Activated CD4-positive, alpha-beta T cell treated with anti-CD3 and anti-CD28 coated beads for 36 hours (primary cell): Measurements from ENCODE around the gene CNTNAP5. TPM values are rescaled to one million over a fixed set of nuclear protein-coding genes. Genes with fewer than 3 reads are reported as not detected.

ENCODE experiments used
- ATAC-seq: fragments of 200-7000 bp; cut with Tn5 transposase; one replicate; pipeline ENCODE4 v1.10.0; 2021; ENCODE audit warnings: mild to moderate bottlenecking, moderate library complexity
- CTCF ChIA-PET: fragments of 350-600 bp; sonication (Branson Sonifier 250); formaldehyde crosslinking; loops from one replicate; lab custom pipeline; 2021; ENCODE audit warnings: antibody characterized with exemption; lab: Charles Lee
- POLR2A ChIA-PET: fragments of 350-600 bp; sonication (Branson Sonifier 250); formaldehyde crosslinking; loops from one replicate; lab custom pipeline; 2021; ENCODE audit warnings: antibody characterized with exemption, inconsistent platforms; lab: Charles Lee
- DNase-seq: peaks from one replicate; pipeline ENCODE4 v3.0.0-alpha.2; 2020
- H3K27ac Mint-ChIP-seq: one replicate; pipeline ENCODE4 v1.8.0; 2021; ENCODE audit warnings: mixed read lengths
- H3K27me3 Mint-ChIP-seq: one replicate; pipeline ENCODE4 v1.8.0; 2021; ENCODE audit warnings: mixed read lengths
- H3K36me3 Mint-ChIP-seq: one replicate; pipeline ENCODE4 v1.8.0; 2021; ENCODE audit warnings: low read depth, mixed read lengths
- H3K4me1 Mint-ChIP-seq: one replicate; pipeline ENCODE4 v1.8.0; 2021; ENCODE audit warnings: mixed read lengths
- H3K4me3 Mint-ChIP-seq: one replicate; pipeline ENCODE4 v1.8.0; 2021; ENCODE audit warnings: mild to moderate bottlenecking, moderate library complexity, mixed read lengths
- H3K9me3 Mint-ChIP-seq: one replicate; pipeline ENCODE4 v1.8.0; 2021; ENCODE audit warnings: low read depth, mixed read lengths
- intact Hi-C, 2 experiments: fragments of 100-400 bp; cut with DNase I in 1 of 2; cut with micrococcal nuclease in 1 of 2; formaldehyde crosslinking; loops; one replicate each; pipeline versions ENCODE4 v1.14.2 to v1.15.1; 2022 to 2024; cut with DNase I, micrococcal nuclease
- total RNA-seq, 2 experiments: library from RNA; stranded (reverse); gene quantifications; one replicate each; pipeline ENCODE4 v1.2.3, GENCODE V29; 2021

The CNTNAP5 gene
- total RNA-seq, 2 experiments from 2014 or later, result not detected

GRCh38 chr2:124607679-124608078 is 582.6 kb downstream of the CNTNAP5 start:
- intact Hi-C loops, result no loop called here
- no peaks in the 10 kb centered on the region for H3K27me3 Mint-ChIP-seq
- no peaks in the 10 kb centered on the region for H3K4me1 Mint-ChIP-seq
- no peaks in the 10 kb centered on the region for H3K36me3 Mint-ChIP-seq
- ChIA-PET CTCF (no interaction called here), POLR2A (no interaction called here)
- DNase-seq, result no peak
- H3K4me3 Mint-ChIP-seq, result no peak overlapping the region
- ATAC-seq, result no peak
- H3K27ac Mint-ChIP-seq, result no peak overlapping the region
- peaks cover 1% of the 10 kb centered on the region for H3K9me3 Mint-ChIP-seq

GRCh38 chr2:124609667-124610066 is 584.6 kb downstream of the CNTNAP5 start:
- ChIA-PET POLR2A (no interaction called here), CTCF (no interaction called here)
- Mint-ChIP-seq H3K36me3 (no peaks in the 10 kb centered on the region), H3K9me3 (peaks cover 1% of the 10 kb centered on the region), H3K27ac (no peak overlapping the region), H3K4me1 (no peaks in the 10 kb centered on the region), H3K4me3 (no peak overlapping the region), H3K27me3 (no peaks in the 10 kb centered on the region)
- no peak for ATAC-seq
- no peak for DNase-seq
- intact Hi-C loops, result no loop called here

GRCh38 chr2:124610141-124610540 is 585.1 kb downstream of the CNTNAP5 start:
- H3K27ac Mint-ChIP-seq, result no peak overlapping the region
- POLR2A ChIA-PET, result no interaction called here
- intact Hi-C loops, result no loop called here
- DNase-seq (no peak), ATAC-seq (no peak)
- no peaks in the 10 kb centered on the region for H3K4me1 Mint-ChIP-seq
- no peaks in the 10 kb centered on the region for H3K36me3 Mint-ChIP-seq
- CTCF ChIA-PET, result no interaction called here
- no peak overlapping the region for H3K4me3 Mint-ChIP-seq
- H3K9me3 Mint-ChIP-seq, result peaks cover 1% of the 10 kb centered on the region
- H3K27me3 Mint-ChIP-seq, result no peaks in the 10 kb centered on the region

- Mint-ChIP-seq H3K27ac (no peak overlapping the region), H3K27me3 (no peaks in the 10 kb centered on the region), H3K4me3 (no peak overlapping the region), H3K36me3 (no peaks in the 10 kb centered on the region), H3K4me1 (no peaks in the 10 kb centered on the region), H3K9me3 (peaks cover 1% of the 10 kb centered on the region)
- ATAC-seq, result no peak
- intact Hi-C loops, result no loop called here
- no peak for DNase-seq
- POLR2A ChIA-PET, result no interaction called here
- CTCF ChIA-PET, result no interaction called here
Observed at GRCh38 chr2:124610866-124611265, 585.8 kb downstream of the CNTNAP5 start.

GRCh38 chr2:124623560-124623959 is 598.5 kb downstream of the CNTNAP5 start:
- Mint-ChIP-seq H3K9me3 (peaks cover 3% of the 10 kb centered on the region), H3K4me1 (no peaks in the 10 kb centered on the region), H3K4me3 (no peak overlapping the region), H3K27ac (no peak overlapping the region), H3K27me3 (no peaks in the 10 kb centered on the region), H3K36me3 (no peaks in the 10 kb centered on the region)
- ChIA-PET CTCF (no interaction called here), POLR2A (no interaction called here)
- no peak for DNase-seq
- intact Hi-C loops, result no loop called here
- no peak for ATAC-seq

GRCh38 chr2:124625561-124625960 is 600.5 kb downstream of the CNTNAP5 start:
- H3K27me3 Mint-ChIP-seq, result no peaks in the 10 kb centered on the region
- no peak overlapping the region for H3K4me3 Mint-ChIP-seq
- CTCF ChIA-PET, result no interaction called here
- no peaks in the 10 kb centered on the region for H3K36me3 Mint-ChIP-seq
- H3K9me3 Mint-ChIP-seq, result peaks cover 7% of the 10 kb centered on the region
- POLR2A ChIA-PET, result no interaction called here
- H3K4me1 Mint-ChIP-seq, result no peaks in the 10 kb centered on the region
- H3K27ac Mint-ChIP-seq, result no peak overlapping the region
- DNase-seq (no peak), ATAC-seq (no peak)
- intact Hi-C loops, result no loop called here

- intact Hi-C loops, result no loop called here
- H3K9me3 Mint-ChIP-seq, result peaks cover 7% of the 10 kb centered on the region
- ChIA-PET POLR2A (no interaction called here), CTCF (no interaction called here)
- DNase-seq (no peak), ATAC-seq (no peak)
- no peak overlapping the region for H3K27ac Mint-ChIP-seq
- no peaks in the 10 kb centered on the region for H3K27me3 Mint-ChIP-seq
- H3K4me1 Mint-ChIP-seq, result no peaks in the 10 kb centered on the region
- no peak overlapping the region for H3K4me3 Mint-ChIP-seq
- H3K36me3 Mint-ChIP-seq, result no peaks in the 10 kb centered on the region
Observed at GRCh38 chr2:124626993-124627392, 601.9 kb downstream of the CNTNAP5 start.

- Mint-ChIP-seq H3K4me1 (no peaks in the 10 kb centered on the region), H3K27ac (no peak overlapping the region), H3K36me3 (no peaks in the 10 kb centered on the region), H3K4me3 (no peak overlapping the region), H3K27me3 (no peaks in the 10 kb centered on the region), H3K9me3 (peaks cover 7% of the 10 kb centered on the region)
- intact Hi-C loops, result no loop called here
- CTCF ChIA-PET, result no interaction called here
- DNase-seq (no peak), ATAC-seq (no peak)
- POLR2A ChIA-PET, result no interaction called here
Observed at GRCh38 chr2:124633812-124634211, 608.7 kb downstream of the CNTNAP5 start.

GRCh38 chr2:124639524-124639923 is 614.4 kb downstream of the CNTNAP5 start:
- H3K4me3 Mint-ChIP-seq, result no peak overlapping the region
- H3K9me3 Mint-ChIP-seq, result peaks cover 3% of the 10 kb centered on the region
- H3K36me3 Mint-ChIP-seq, result no peaks in the 10 kb centered on the region
- DNase-seq (no peak), ATAC-seq (no peak)
- H3K27me3 Mint-ChIP-seq, result no peaks in the 10 kb centered on the region
- intact Hi-C loops, result no loop called here
- no peak overlapping the region for H3K27ac Mint-ChIP-seq
- H3K4me1 Mint-ChIP-seq, result no peaks in the 10 kb centered on the region
- ChIA-PET POLR2A (no interaction called here), CTCF (no interaction called here)

- intact Hi-C loops, result no loop called here
- Mint-ChIP-seq H3K36me3 (no peaks in the 10 kb centered on the region), H3K4me3 (no peak overlapping the region), H3K27ac (no peak overlapping the region), H3K9me3 (peaks cover 3% of the 10 kb centered on the region), H3K27me3 (no peaks in the 10 kb centered on the region), H3K4me1 (no peaks in the 10 kb centered on the region)
- POLR2A ChIA-PET, result no interaction called here
- ATAC-seq (no peak), DNase-seq (no peak)
- CTCF ChIA-PET, result no interaction called here
Observed at GRCh38 chr2:124640221-124640750, 615.2 kb downstream of the CNTNAP5 start.

GRCh38 chr2:124646166-124646815 is 621.2 kb downstream of the CNTNAP5 start:
- no peaks in the 10 kb centered on the region for H3K4me1 Mint-ChIP-seq
- peaks cover 4% of the 10 kb centered on the region for H3K9me3 Mint-ChIP-seq
- POLR2A ChIA-PET, result no interaction called here
- intact Hi-C loops, result no loop called here
- no peak overlapping the region for H3K4me3 Mint-ChIP-seq
- DNase-seq (no peak), ATAC-seq (no peak)
- H3K27me3 Mint-ChIP-seq, result no peaks in the 10 kb centered on the region
- H3K27ac Mint-ChIP-seq, result no peak overlapping the region
- no peaks in the 10 kb centered on the region for H3K36me3 Mint-ChIP-seq
- CTCF ChIA-PET, result no interaction called here

- no peaks in the 10 kb centered on the region for H3K27me3 Mint-ChIP-seq
- ATAC-seq (no peak), DNase-seq (no peak)
- H3K27ac Mint-ChIP-seq, result no peak overlapping the region
- ChIA-PET POLR2A (no interaction called here), CTCF (no interaction called here)
- H3K9me3 Mint-ChIP-seq, result peaks cover 4% of the 10 kb centered on the region
- H3K4me1 Mint-ChIP-seq, result no peaks in the 10 kb centered on the region
- intact Hi-C loops, result no loop called here
- H3K36me3 Mint-ChIP-seq, result no peaks in the 10 kb centered on the region
- H3K4me3 Mint-ChIP-seq, result no peak overlapping the region
Observed at GRCh38 chr2:124647245-124647644, 622.2 kb downstream of the CNTNAP5 start.
